PC-9 (cell line): Measurements from ENCODE around the gene CUL1. TPM values are rescaled to one million over a fixed set of nuclear protein-coding genes. Genes with fewer than 3 reads are reported as not detected.
A peak's percentile ranks its signal among the peaks of the same experiment; 100 is the strongest.

Experiments
- Bru-seq: library from RNA; stranded (reverse); fragments of 400-500 nt; gene quantifications from one replicate; lab custom pipeline; 2021; lab: Mats Ljungman, UMichigan
- BruChase-seq, 2 experiments: library from RNA; stranded (reverse); fragments of 400-500 nt; gene quantifications; one replicate each; lab custom pipeline; 2021; lab: Mats Ljungman, UMichigan
- BruUV-seq: library from RNA; stranded (reverse); fragments of 400-500 nt; replicated peaks from 2 replicates; lab custom pipeline; 2021; lab: Mats Ljungman, UMichigan
- CTCF ChIA-PET: fragments of 300-600 bp; sonication (Branson Sonifier 250); formaldehyde crosslinking; loops from one replicate; lab custom pipeline; 2022; ENCODE audit warnings: antibody characterized with exemption; lab: Charles Lee
- POLR2A ChIA-PET: fragments of 300-600 bp; sonication (Branson Sonifier 250); formaldehyde crosslinking; loops from one replicate; lab custom pipeline; 2022; ENCODE audit warnings: antibody characterized with exemption; ENCODE audit not compliant: unreplicated experiment; lab: Charles Lee
- DNase-seq, 2 experiments: peaks; one replicate each; pipeline versions ENCODE4 v3.0.0 to v3.0.0-alpha.2; 2015 to 2022; ENCODE audit warnings: mixed read lengths in 1 of 2
- H2AFZ ChIP-seq: fragments of 200-600 bp; sonication (generic); 2 replicates; pipeline ENCODE4 v1.8.1; 2017; ENCODE audit warnings: antibody characterized with exemption
- H3F3A ChIP-seq: fragments of 200-600 bp; sonication (generic); 2 replicates; pipeline ENCODE4 v1.8.1; 2017; ENCODE audit warnings: antibody characterized with exemption, mild to moderate bottlenecking, low read depth; ENCODE audit not compliant: insufficient read depth
- H3K27ac ChIP-seq: fragments of 200-600 bp; sonication (generic); 2 replicates; pipeline ENCODE4 v1.6.1; 2016; ENCODE audit warnings: mixed run types
- H3K27me3 ChIP-seq: fragments of 200-600 bp; sonication (generic); 2 replicates; pipeline ENCODE4 v1.6.1; 2016; ENCODE audit warnings: low read depth, mixed run types; ENCODE audit not compliant: insufficient read depth
- H3K36me3 ChIP-seq: fragments of 200-600 bp; sonication (generic); 2 replicates; pipeline ENCODE4 v1.6.1; 2016; ENCODE audit warnings: low read depth, mixed run types
- H3K4me1 ChIP-seq: fragments of 200-600 bp; sonication (generic); replicated peaks from 2 replicates; pipeline ENCODE4 v1.6.1; 2016; ENCODE audit warnings: mixed run types; ENCODE audit not compliant: insufficient read depth
- H3K4me2 ChIP-seq: fragments of 200-600 bp; sonication (generic); 2 replicates; pipeline ENCODE4 v1.6.1; 2017; ENCODE audit warnings: mixed run types
- H3K4me3 ChIP-seq: fragments of 200-600 bp; sonication (generic); 2 replicates; pipeline ENCODE4 v1.6.1; 2016; ENCODE audit warnings: mixed run types
- H3K79me2 ChIP-seq: fragments of 200-600 bp; sonication (generic); 2 replicates; pipeline ENCODE4 v1.6.1; 2017; ENCODE audit warnings: low read depth, mixed run types
- H3K9me2 ChIP-seq: fragments of 200-600 bp; sonication (generic); 2 replicates; pipeline ENCODE4 v1.8.1; 2017; ENCODE audit warnings: mild to moderate bottlenecking; ENCODE audit not compliant: insufficient read depth
- H3K9me3 ChIP-seq: fragments of 200-600 bp; sonication (generic); 2 replicates; pipeline ENCODE4 v1.8.1; 2016; ENCODE audit warnings: low read depth; ENCODE audit not compliant: insufficient read depth
- H4K20me1 ChIP-seq: fragments of 200-600 bp; sonication (generic); 2 replicates; pipeline ENCODE4 v1.8.1; 2017; ENCODE audit not compliant: insufficient read depth
- CTCF ChIP-seq: fragments of 200-600 bp; sonication (generic); conservative IDR thresholded peaks from 2 replicates; pipeline ENCODE4 v1.6.1; 2017; ENCODE audit warnings: mixed run types, antibody characterized with exemption, mild to moderate bottlenecking, moderate library complexity
- EZH2 ChIP-seq: fragments of 200-600 bp; sonication (generic); IDR thresholded peaks from 2 replicates; pipeline ENCODE4 v1.8.0; 2017; ENCODE audit warnings: antibody characterized with exemption, low read depth
- intact Hi-C: fragments of 100-400 bp; cut with micrococcal nuclease; formaldehyde crosslinking; loops from one replicate; pipeline ENCODE4 v1.10.0; 2022; ENCODE audit not compliant: unreplicated experiment
- long read RNA-seq: library from polyadenylated mRNA; stranded (forward); transcript quantifications from one replicate; pipeline ENCODE4 v2.0.0, GENCODE V29; 2022
- total RNA-seq: library from RNA; stranded (reverse); gene quantifications from 2 replicates; pipeline ENCODE4 v1.2.3, GENCODE V29; 2021

CUL1 gene
- total RNA-seq (54.7 and 78.3 TPM in 2 replicates), Bru-seq, nascent RNA (percentile 96 among the genes with signal in this experiment), BruChase-seq, experiment 1, labeled RNA remaining after a 2-hour chase (percentile 93 among the genes with signal in this experiment), BruChase-seq, experiment 2, labeled RNA remaining after a 6-hour chase (percentile 89 among the genes with signal in this experiment)
- long read RNA-seq, transcript CUL1-201 (22 exons, 3,064 nt), result major isoform, 142 of 183 reads
- long read RNA-seq, partial matches to known transcripts, result 18 of 183 reads
- long read RNA-seq, other reads (novel, unspliced or antisense), result 21 of 183 reads

DNA sequence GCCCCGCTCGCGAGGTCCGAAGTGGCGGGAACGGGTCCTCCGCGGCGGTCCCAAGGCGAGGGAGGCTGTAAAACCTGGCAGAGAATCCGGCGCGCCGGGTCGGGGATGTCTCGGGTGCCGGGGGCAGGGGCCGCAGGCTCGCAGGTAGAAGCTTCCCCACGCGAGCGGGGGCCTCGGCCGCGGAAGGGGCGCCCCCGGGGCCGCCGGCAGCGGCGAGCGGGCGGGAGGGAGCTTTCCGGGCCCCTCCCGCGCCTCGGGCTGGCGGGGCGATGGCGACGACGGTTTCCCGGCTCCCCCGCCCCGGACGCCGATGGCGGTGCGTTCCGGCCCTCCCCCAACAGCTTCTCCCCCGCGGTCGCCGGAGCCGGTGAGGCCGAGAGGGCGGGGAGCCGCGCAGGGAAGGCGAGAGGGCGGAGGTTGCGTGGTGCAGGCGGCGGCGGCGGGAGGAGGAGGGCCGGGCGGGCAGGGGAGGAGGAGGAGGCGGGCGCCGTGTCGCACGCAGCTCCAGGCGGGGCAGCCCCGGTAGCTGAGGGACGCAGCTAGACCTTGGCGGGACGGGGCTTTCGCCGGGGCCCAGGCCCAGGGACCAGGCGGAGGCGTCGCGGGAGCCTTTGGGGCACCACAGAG, at the start of gene CUL1:
Gene CUL1, plus strand, starts transcription at position 507 of the 627 bp plus-strand sequence. CDS start 31,220 bp downstream, outside the sequence.
- Histone ChIP-seq H3K9me3 (no peaks in the 10 kb centered on the region), H3K27ac (peak within 1 kb of the TSS; percentile 79), H3K36me3 (no peaks in the 10 kb centered on the region), H2AFZ (peak within 1 kb of the TSS; percentile 98), H3K4me1 (peaks cover 39% of the 10 kb centered on the region), H3K79me2 (peaks cover 58% of the 10 kb centered on the region), H3K4me2 (peak within 1 kb of the TSS; percentile 98), H3K27me3 (no peaks in the 10 kb centered on the region), H4K20me1 (peaks cover 37% of the 10 kb centered on the region), H3K9me2 (no peaks in the 10 kb centered on the region), H3K4me3 (peak within 1 kb of the TSS; percentile 76), H3F3A (peaks cover 6% of the 10 kb centered on the region; the same call in 1 of the 2 replicates)
- ChIA-PET POLR2A (interaction anchor here (0.5 to 0.7 kb wide), 4 partner anchors 13 to 358 kb away, joined by 4 to 10 read pairs (median 5); no protein-coding TSS in a partner anchor), CTCF (interaction anchor here (0.5 to 0.7 kb wide), 2 partner anchors 74 to 330 kb away, joined by 6 to 11 read pairs; no protein-coding TSS in a partner anchor)
- peak; percentile 64 to 92 for DNase-seq
- no peak for TF ChIP-seq EZH2
- no peak for TF ChIP-seq CTCF
- intact Hi-C loops, result loop anchor here (1.0 to 5.0 kb wide), 3 partner anchors 74 to 264 kb away; no protein-coding TSS in a partner anchor
- no TSS peak for BruUV-seq

DNA sequence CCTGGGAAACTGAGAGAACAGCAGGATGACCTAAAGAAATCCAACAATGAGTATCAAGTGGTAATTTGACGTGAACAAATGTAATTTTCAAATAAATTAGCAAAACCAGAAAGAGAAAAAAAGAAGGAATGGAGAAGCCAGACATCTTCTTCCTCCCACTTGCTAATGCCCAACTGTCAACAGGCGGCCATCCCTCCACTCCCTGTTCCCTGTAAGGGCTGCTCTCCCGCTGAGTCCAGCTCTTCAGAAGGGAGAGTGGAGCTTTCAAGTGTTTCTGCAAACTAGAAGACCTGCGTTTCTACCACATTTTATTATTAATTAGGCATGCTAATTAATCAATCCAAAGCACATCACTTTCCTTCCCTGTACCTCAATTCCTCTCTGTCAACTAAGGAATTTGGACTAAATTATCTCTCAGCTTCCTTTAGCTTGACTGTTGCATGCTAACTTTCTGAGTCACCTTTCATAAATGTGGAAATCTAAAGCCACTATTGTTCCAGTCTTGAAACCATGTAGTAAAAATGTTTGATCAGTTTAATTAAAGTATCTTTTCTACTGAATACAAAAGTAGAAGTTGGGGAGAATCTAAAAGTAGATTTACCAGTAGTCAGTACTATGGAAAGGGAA, 48.4 kb upstream of the CUL1 start:
- ChIA-PET CTCF (no interaction called here), POLR2A (no interaction called here)
- peaks cover 19% of the 10 kb centered on the region; the same call in 1 of the 2 replicates for H3F3A ChIP-seq
- no peaks in the 10 kb centered on the region for H3K79me2 ChIP-seq
- TF ChIP-seq CTCF (no peak), EZH2 (no peak)
- no peak overlapping the region for H2AFZ ChIP-seq
- peaks cover 6% of the 10 kb centered on the region; the same call in 1 of the 2 replicates for H3K27me3 ChIP-seq
- H3K9me2 ChIP-seq, result no peaks in the 10 kb centered on the region
- no peaks in the 10 kb centered on the region for H4K20me1 ChIP-seq
- H3K27ac ChIP-seq, result no peak overlapping the region
- peak in 1 of 2 experiments; percentile 70 for DNase-seq
- no peak overlapping the region for H3K4me3 ChIP-seq
- no peak overlapping the region; the same call in 1 of the 2 replicates for H3K4me2 ChIP-seq
- no peaks in the 10 kb centered on the region for H3K9me3 ChIP-seq
- intact Hi-C loops, result no loop called here
- BruUV-seq, result no TSS peak
- peaks cover 11% of the 10 kb centered on the region for H3K4me1 ChIP-seq
- no peaks in the 10 kb centered on the region for H3K36me3 ChIP-seq

GRCh38 chr7:148652773-148653172, 45.9 kb upstream of the CUL1 start:
- DNase-seq, result no peak
- peaks cover 11% of the 10 kb centered on the region for H3K4me1 ChIP-seq
- POLR2A ChIA-PET, result no interaction called here
- no peak overlapping the region for H3K27ac ChIP-seq
- peaks cover 19% of the 10 kb centered on the region; the same call in 1 of the 2 replicates for H3F3A ChIP-seq
- H4K20me1 ChIP-seq, result no peaks in the 10 kb centered on the region
- no peak overlapping the region for H3K4me3 ChIP-seq
- intact Hi-C loops, result no loop called here
- H3K4me2 ChIP-seq, result no peak overlapping the region
- H3K79me2 ChIP-seq, result no peaks in the 10 kb centered on the region
- no peaks in the 10 kb centered on the region for H3K9me2 ChIP-seq
- no peak for TF ChIP-seq EZH2
- TF ChIP-seq CTCF, result no peak
- H2AFZ ChIP-seq, result no peak overlapping the region
- H3K9me3 ChIP-seq, result no peaks in the 10 kb centered on the region
- no peaks in the 10 kb centered on the region for H3K36me3 ChIP-seq
- no TSS peak for BruUV-seq
- no peaks in the 10 kb centered on the region for H3K27me3 ChIP-seq
- CTCF ChIA-PET, result no interaction called here
